Measurements from ENCODE around the gene BRIP1.
"Not testable (repeated sequence)": the region's sequence is repeated elsewhere in the genome, so short reads cannot be mapped to it uniquely, and the experiment has no call there.

BRIP1 gene

GRCh38 chr17:61827649-61828395 is 35.5 kb downstream of the BRIP1 start:
- DNase-seq (ENCODE audit: low read depth in 2 of 2): no peak

GRCh38 chr17:61826866-61827265 is 36.5 kb downstream of the BRIP1 start:
- DNase-seq (ENCODE audit: low read depth in 2 of 2): not testable (repeated sequence)

GRCh38 chr17:61826198-61826597 is 37.1 kb downstream of the BRIP1 start:
- DNase-seq (ENCODE audit: low read depth in 2 of 2): not testable (repeated sequence)

GRCh38 chr17:61825448-61826137 is 37.7 kb downstream of the BRIP1 start:
- DNase-seq (ENCODE audit: low read depth in 2 of 2): no peak

GRCh38 chr17:61822326-61823285 is 40.7 kb downstream of the BRIP1 start:
- DNase-seq (ENCODE audit: low read depth in 2 of 2): no peak

GRCh38 chr17:61821655-61822054 is 41.7 kb downstream of the BRIP1 start:
- no peak for DNase-seq (ENCODE audit: low read depth in 2 of 2)

GRCh38 chr17:61819265-61819664 is 44.1 kb downstream of the BRIP1 start:
- DNase-seq (ENCODE audit: low read depth in 2 of 2): not testable (repeated sequence)

GRCh38 chr17:61818225-61818624 is 45.1 kb downstream of the BRIP1 start:
- DNase-seq (ENCODE audit: low read depth in 2 of 2): no peak

- no peak for DNase-seq (ENCODE audit: low read depth in 2 of 2)
Observed at GRCh38 chr17:61817452-61817851, 45.9 kb downstream of the BRIP1 start.

GRCh38 chr17:61816538-61816937 is 46.8 kb downstream of the BRIP1 start:
- DNase-seq (ENCODE audit: low read depth in 2 of 2): no peak

- no peak for DNase-seq (ENCODE audit: low read depth in 2 of 2)
Observed at GRCh38 chr17:61815863-61816503, 47.3 kb downstream of the BRIP1 start.

- no peak for DNase-seq (ENCODE audit: low read depth in 2 of 2)
Observed at GRCh38 chr17:61814485-61814884, 48.8 kb downstream of the BRIP1 start.

- DNase-seq (ENCODE audit: low read depth in 2 of 2): no peak
Observed at GRCh38 chr17:61813211-61813610, 50.1 kb downstream of the BRIP1 start.

- DNase-seq (ENCODE audit: low read depth in 2 of 2): no peak
Observed at GRCh38 chr17:61812747-61813146, 50.6 kb downstream of the BRIP1 start.

GRCh38 chr17:61809816-61810392 is 53.4 kb downstream of the BRIP1 start:
- no peak for DNase-seq (ENCODE audit: low read depth in 2 of 2)

- no peak for DNase-seq (ENCODE audit: low read depth in 2 of 2)
Observed at GRCh38 chr17:61808442-61808841, 54.9 kb downstream of the BRIP1 start.

GRCh38 chr17:61806936-61807335 is 56.4 kb downstream of the BRIP1 start:
- no peak for DNase-seq (ENCODE audit: low read depth in 2 of 2)

GRCh38 chr17:61806081-61806828 is 57.1 kb downstream of the BRIP1 start:
- DNase-seq (ENCODE audit: low read depth in 2 of 2): no peak

GRCh38 chr17:61805399-61805798 is 57.9 kb downstream of the BRIP1 start:
- no peak for DNase-seq (ENCODE audit: low read depth in 2 of 2)

GRCh38 chr17:61803796-61804195 is 59.5 kb downstream of the BRIP1 start:
- no peak for DNase-seq (ENCODE audit: low read depth in 2 of 2)

GRCh38 chr17:61803216-61803615 is 60.1 kb downstream of the BRIP1 start:
- DNase-seq (ENCODE audit: low read depth in 2 of 2): no peak
